Gastrocnemius medialis (tissue), 4 donors: ENCODE results near the gene KCNJ10.

Experiments used
- POLR2A ChIP-seq, 2 donors: fragments of 450-650 bp; IDR thresholded peaks; one replicate each; pipeline ENCODE4 v1.6.1; 2017; ENCODE audit warnings: antibody characterized with exemption in 2 of 2, mild to moderate bottlenecking in 2 of 2, moderate library complexity in 2 of 2
- TF ChIP-seq, protein P1 (sequence below), 5 experiments: fragments of 450-650 bp in 3 of 5; fragments of 200-600 bp in 2 of 5; sonication (generic) in 2 of 5; IDR thresholded peaks in 4 of 5; conservative IDR thresholded peaks in 1 of 5; 1 replicate in 4 of 5; 2 replicates in 1 of 5; pipeline ENCODE4 v1.5.1; 2016 to 2019; ENCODE audit warnings: antibody characterized with exemption in 5 of 5, mild to moderate bottlenecking in 3 of 5, moderate library complexity in 3 of 5

DNA sequence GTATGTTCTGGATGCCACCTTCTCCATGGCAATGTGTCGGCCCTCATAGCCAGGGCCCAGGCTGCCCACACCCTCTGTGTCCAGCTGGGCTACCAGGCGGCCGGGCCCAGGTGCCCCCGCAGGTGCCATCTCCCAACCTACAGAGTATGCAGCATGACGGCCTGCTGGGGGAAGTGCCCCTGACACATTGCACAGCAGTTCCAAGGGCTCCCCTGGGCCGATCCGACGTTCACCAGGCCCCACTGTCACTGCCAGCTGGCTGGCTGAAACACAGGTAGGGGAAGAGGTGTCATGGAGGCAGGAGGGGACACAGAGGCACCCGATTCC, 23.1 kb upstream of the KCNJ10 start:
- TF ChIP-seq, protein P1, sequence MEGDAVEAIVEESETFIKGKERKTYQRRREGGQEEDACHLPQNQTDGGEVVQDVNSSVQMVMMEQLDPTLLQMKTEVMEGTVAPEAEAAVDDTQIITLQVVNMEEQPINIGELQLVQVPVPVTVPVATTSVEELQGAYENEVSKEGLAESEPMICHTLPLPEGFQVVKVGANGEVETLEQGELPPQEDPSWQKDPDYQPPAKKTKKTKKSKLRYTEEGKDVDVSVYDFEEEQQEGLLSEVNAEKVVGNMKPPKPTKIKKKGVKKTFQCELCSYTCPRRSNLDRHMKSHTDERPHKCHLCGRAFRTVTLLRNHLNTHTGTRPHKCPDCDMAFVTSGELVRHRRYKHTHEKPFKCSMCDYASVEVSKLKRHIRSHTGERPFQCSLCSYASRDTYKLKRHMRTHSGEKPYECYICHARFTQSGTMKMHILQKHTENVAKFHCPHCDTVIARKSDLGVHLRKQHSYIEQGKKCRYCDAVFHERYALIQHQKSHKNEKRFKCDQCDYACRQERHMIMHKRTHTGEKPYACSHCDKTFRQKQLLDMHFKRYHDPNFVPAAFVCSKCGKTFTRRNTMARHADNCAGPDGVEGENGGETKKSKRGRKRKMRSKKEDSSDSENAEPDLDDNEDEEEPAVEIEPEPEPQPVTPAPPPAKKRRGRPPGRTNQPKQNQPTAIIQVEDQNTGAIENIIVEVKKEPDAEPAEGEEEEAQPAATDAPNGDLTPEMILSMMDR (IDR thresholded peaks at IDR 0.05 in 4 of 5, conservative IDR thresholded peaks at IDR 0.05 in 1 of 5): no peak
- no peak for TF ChIP-seq POLR2A (IDR thresholded peaks at IDR 0.05)
